Measurements from ENCODE around the gene ZFP28.

- TF ChIP-seq CTCF (IDR thresholded peaks at IDR 0.05) (no peak), CREB1 (CRISPR knock-in tag; IDR thresholded peaks at IDR 0.05) (no peak), TCF7 (CRISPR knock-in tag; IDR thresholded peaks at IDR 0.05; ENCODE audit: low read depth) (no peak)
Measured at GRCh38 chr19:56594783-56595547, 56.2 kb downstream of the ZFP28 start, which contains the start of gene ZNF71.
